Measurements from ENCODE around the gene ELOVL1. TPM values are rescaled to one million over a fixed set of nuclear protein-coding genes. Genes with fewer than 3 reads are reported as not detected.
A peak's percentile ranks its signal among the peaks of the same experiment; 100 is the strongest.

ELOVL1 gene
- total and polyA plus RNA-seq, 2 of the 13 experiments (the other 11 are each of a cell fraction or from before 2014, with no cell fraction given): 55.2 to 77.4 TPM

DNA sequence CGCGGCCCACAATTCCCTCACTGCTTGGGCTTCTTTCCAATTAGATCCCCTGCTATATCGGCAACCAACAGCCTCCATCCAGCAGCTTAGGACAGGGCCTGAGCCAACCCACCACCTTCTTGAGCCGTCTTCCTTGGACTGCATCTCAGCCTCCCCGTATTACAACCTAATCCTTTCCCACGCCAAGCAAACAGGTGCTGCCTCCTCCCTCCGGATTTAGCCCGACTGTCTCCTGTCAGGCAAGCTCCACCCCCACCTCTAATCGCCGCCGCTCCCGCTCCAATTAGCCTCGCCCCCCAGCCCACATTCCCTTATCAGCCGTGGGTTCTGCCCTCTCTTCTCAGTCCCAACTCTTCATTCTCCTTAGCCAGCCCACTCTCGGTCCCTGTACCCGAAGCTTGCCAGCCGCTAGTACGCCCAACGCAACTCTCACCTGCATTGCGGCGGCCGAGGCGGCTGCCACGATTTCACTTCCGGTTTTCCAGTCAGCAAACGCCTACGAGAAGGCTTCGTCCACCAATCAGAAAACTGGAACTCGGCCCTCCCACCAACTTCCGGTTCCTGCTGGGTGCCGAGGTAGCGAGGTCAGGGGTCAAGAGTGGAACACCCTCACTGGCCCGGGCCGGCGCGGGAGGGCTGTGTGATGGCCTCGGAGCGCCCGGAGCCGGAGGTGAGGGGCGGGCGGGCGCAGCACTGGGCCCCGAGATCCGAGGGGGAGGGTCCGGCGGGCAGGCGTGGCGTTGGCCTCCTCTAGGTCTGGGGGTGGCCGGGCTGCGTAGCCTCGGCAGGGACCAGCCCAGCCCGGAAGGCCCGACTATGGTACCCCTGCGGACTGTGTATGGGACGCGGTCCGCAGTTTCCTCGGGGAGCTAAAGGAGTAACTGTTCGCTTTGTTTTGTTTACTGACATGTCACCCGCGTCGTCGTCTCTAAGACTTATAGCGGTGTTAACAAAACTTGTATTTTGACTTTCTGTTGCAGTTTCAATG lies 21.8 kb upstream of the ELOVL1 start, which contains the start of the genes MED8 and SZT2 (continued):
- TF ChIP-seq HMG20A (CRISPR knock-in tag; IDR thresholded peaks at IDR 0.05; ENCODE audit: borderline replicate concordance) (no peak), ZNF775 (CRISPR knock-in tag; IDR thresholded peaks at IDR 0.05; ENCODE audit: borderline replicate concordance) (no peak), SRY (CRISPR knock-in tag; IDR thresholded peaks at IDR 0.05) (peak; percentile 78), EZH2 (conservative IDR thresholded peaks at IDR 0.05; ENCODE audit: low read depth, low read length) (no peak), SYNCRIP (IDR thresholded peaks at IDR 0.05; ENCODE audit: insufficient read depth, low read depth, low read length) (no peak), NKX3-1 (CRISPR knock-in tag; IDR thresholded peaks at IDR 0.05) (peak; percentile 9; the same call in 1 of the 2 replicates), RAD51 (IDR thresholded peaks at IDR 0.05; ENCODE audit: borderline replicate concordance) (no peak), ZNF619 (CRISPR knock-in tag; IDR thresholded peaks at IDR 0.05) (peak; percentile 43; the same call in 1 of the 2 replicates), ZNF101 (CRISPR knock-in tag; IDR thresholded peaks at IDR 0.05; ENCODE audit: borderline replicate concordance, low read depth) (no peak), XBP1 (CRISPR knock-in tag; IDR thresholded peaks at IDR 0.05) (no peak), ZNF326 (CRISPR knock-in tag; IDR thresholded peaks at IDR 0.05; ENCODE audit: borderline replicate concordance) (no peak), ZNF530 (CRISPR knock-in tag; IDR thresholded peaks at IDR 0.05; ENCODE audit: low read depth) (no peak), PPARG (CRISPR knock-in tag; conservative IDR thresholded peaks at IDR 0.05) (peak; percentile 80), PCBP2 (optimal IDR thresholded peaks at IDR 0.05; ENCODE audit: low read depth, low read length, poor library complexity, severe bottlenecking) (no peak), ARID2 (CRISPR knock-in tag; IDR thresholded peaks at IDR 0.05; ENCODE audit: borderline replicate concordance) (0 out of 2 replicates have a peak, but pooled peaks have one; percentile 48), GATAD2A (CRISPR knock-in tag; IDR thresholded peaks at IDR 0.05) (no peak; the same call in 1 of the 2 replicates), ZNF543 (CRISPR knock-in tag; IDR thresholded peaks at IDR 0.05) (peak; percentile 40; the same call in 1 of the 2 replicates), HNF4G (IDR thresholded peaks at IDR 0.05; ENCODE audit: borderline replicate concordance, low read depth, low read length) (no peak), HNF4G (CRISPR knock-in tag; IDR thresholded peaks at IDR 0.05; ENCODE audit: borderline replicate concordance, low read depth) (no peak), ZNF17 (CRISPR knock-in tag; IDR thresholded peaks at IDR 0.05) (no peak)
- TF ChIP-seq, protein P1, sequence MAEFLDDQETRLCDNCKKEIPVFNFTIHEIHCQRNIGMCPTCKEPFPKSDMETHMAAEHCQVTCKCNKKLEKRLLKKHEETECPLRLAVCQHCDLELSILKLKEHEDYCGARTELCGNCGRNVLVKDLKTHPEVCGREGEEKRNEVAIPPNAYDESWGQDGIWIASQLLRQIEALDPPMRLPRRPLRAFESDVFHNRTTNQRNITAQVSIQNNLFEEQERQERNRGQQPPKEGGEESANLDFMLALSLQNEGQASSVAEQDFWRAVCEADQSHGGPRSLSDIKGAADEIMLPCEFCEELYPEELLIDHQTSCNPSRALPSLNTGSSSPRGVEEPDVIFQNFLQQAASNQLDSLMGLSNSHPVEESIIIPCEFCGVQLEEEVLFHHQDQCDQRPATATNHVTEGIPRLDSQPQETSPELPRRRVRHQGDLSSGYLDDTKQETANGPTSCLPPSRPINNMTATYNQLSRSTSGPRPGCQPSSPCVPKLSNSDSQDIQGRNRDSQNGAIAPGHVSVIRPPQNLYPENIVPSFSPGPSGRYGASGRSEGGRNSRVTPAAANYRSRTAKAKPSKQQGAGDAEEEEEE (CRISPR knock-in tag; IDR thresholded peaks at IDR 0.05; ENCODE audit: borderline replicate concordance): no peak
- TF ChIP-seq, protein P2, sequence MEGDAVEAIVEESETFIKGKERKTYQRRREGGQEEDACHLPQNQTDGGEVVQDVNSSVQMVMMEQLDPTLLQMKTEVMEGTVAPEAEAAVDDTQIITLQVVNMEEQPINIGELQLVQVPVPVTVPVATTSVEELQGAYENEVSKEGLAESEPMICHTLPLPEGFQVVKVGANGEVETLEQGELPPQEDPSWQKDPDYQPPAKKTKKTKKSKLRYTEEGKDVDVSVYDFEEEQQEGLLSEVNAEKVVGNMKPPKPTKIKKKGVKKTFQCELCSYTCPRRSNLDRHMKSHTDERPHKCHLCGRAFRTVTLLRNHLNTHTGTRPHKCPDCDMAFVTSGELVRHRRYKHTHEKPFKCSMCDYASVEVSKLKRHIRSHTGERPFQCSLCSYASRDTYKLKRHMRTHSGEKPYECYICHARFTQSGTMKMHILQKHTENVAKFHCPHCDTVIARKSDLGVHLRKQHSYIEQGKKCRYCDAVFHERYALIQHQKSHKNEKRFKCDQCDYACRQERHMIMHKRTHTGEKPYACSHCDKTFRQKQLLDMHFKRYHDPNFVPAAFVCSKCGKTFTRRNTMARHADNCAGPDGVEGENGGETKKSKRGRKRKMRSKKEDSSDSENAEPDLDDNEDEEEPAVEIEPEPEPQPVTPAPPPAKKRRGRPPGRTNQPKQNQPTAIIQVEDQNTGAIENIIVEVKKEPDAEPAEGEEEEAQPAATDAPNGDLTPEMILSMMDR (CRISPR knock-in tag; IDR thresholded peaks at IDR 0.05): peak; percentile 5; the same call in 1 of the 2 replicates
- TF ChIP-seq, protein P3, sequence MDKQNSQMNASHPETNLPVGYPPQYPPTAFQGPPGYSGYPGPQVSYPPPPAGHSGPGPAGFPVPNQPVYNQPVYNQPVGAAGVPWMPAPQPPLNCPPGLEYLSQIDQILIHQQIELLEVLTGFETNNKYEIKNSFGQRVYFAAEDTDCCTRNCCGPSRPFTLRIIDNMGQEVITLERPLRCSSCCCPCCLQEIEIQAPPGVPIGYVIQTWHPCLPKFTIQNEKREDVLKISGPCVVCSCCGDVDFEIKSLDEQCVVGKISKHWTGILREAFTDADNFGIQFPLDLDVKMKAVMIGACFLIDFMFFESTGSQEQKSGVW (CRISPR knock-in tag; IDR thresholded peaks at IDR 0.05; ENCODE audit: borderline replicate concordance): no peak
- TF ChIP-seq, protein P4, sequence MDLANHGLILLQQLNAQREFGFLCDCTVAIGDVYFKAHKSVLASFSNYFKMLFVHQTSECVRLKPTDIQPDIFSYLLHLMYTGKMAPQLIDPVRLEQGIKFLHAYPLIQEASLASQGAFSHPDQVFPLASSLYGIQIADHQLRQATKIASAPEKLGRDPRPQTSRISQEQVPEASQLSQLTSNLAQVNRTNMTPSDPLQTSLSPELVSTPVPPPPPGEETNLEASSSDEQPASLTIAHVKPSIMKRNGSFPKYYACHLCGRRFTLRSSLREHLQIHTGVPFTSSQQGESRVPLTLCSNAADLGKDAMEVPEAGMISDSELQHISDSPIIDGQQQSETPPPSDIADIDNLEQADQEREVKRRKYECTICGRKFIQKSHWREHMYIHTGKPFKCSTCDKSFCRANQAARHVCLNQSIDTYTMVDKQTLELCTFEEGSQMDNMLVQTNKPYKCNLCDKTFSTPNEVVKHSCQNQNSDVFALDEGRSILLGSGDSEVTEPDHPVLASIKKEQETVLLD (CRISPR knock-in tag; IDR thresholded peaks at IDR 0.05; ENCODE audit: low read depth): 0 out of 2 replicates have a peak, but pooled peaks have one; percentile 61
